Sigmoid colon (tissue), 7 donors: Measurements from ENCODE around the gene ODAD3. TPM values are rescaled to one million over a fixed set of nuclear protein-coding genes. Genes with fewer than 3 reads are reported as not detected.

Experiments
- DNase-seq: peaks from one replicate; pipeline ENCODE4 v3.0.0-alpha.2; 2019
- H3K27ac ChIP-seq, 4 donors: fragments of 200-600 bp; sonication (generic); one replicate each; pipeline ENCODE4 v1.5.1; 2016 to 2019; ENCODE audit warnings: mild to moderate bottlenecking in 1 of 4
- H3K27me3 ChIP-seq, 3 donors: fragments of 200-600 bp; sonication (generic); one replicate each; pipeline ENCODE4 v1.5.1; 2019; ENCODE audit warnings: mild to moderate bottlenecking in 1 of 3
- H3K36me3 ChIP-seq, 4 donors: fragments of 200-600 bp; sonication (generic); one replicate each; pipeline ENCODE4 v1.5.1; 2016 to 2019
- H3K4me1 ChIP-seq, 4 donors: fragments of 200-600 bp; sonication (generic); one replicate each; pipeline ENCODE4 v1.5.1; 2017 to 2019
- H3K4me3 ChIP-seq, 4 donors: fragments of 200-600 bp; sonication (generic); one replicate each; pipeline ENCODE4 v1.5.1; 2017 to 2019; ENCODE audit warnings: mild to moderate bottlenecking in 2 of 4, moderate library complexity in 1 of 4
- H3K9me3 ChIP-seq, 4 donors: fragments of 200-600 bp in 3 of 4; sonication (generic) in 3 of 4; one replicate each; pipeline versions ENCODE4 v1.5.1 to v1.6.1; 2013 to 2019
- CTCF ChIP-seq, 4 experiments: fragments of 450-650 bp in 3 of 4; fragments of 200-600 bp in 1 of 4; IDR thresholded peaks; one replicate each; pipeline ENCODE4 v1.5.1; 2016 to 2019; ENCODE audit warnings: antibody characterized with exemption in 4 of 4, mild to moderate bottlenecking in 3 of 4, moderate library complexity in 2 of 4
- EP300 ChIP-seq, 4 donors: sonication (generic); formaldehyde crosslinking; IDR thresholded peaks; one replicate each; pipeline ENCODE4 v1.6.1; 2017; ENCODE audit warnings: antibody characterized with exemption in 4 of 4
- POLR2A ChIP-seq, 2 donors: fragments of 450-650 bp; IDR thresholded peaks; one replicate each; pipeline ENCODE4 v1.6.1; 2016; ENCODE audit warnings: antibody characterized with exemption in 2 of 2, mild to moderate bottlenecking in 2 of 2, moderate library complexity in 2 of 2
- POLR2AphosphoS5 ChIP-seq, 4 donors: sonication (generic); formaldehyde crosslinking; IDR thresholded peaks; one replicate each; pipeline ENCODE4 v1.6.1; 2017; ENCODE audit warnings: antibody characterized with exemption in 4 of 4
- WGBS, 2 donors: extraction: QIAGEN DNeasy Blood & Tissue Kit; methylation state at CpG; one replicate each; pipeline ENCODE4 v1.1.7; 2013; 5-methylcytosine and 5-hydroxymethylcytosine counted together
- intact Hi-C: fragments of 100-400 bp; cut with DNase I; formaldehyde crosslinking; loops from one replicate; pipeline ENCODE4 v1.15.1; 2023
- polyA plus RNA-seq, 3 donors: library from polyadenylated mRNA; stranded (reverse); fragments of 200-250 nt; gene quantifications; one replicate each; pipeline ENCODE4 v1.2.3, GENCODE V29; 2013
- total RNA-seq, 4 donors: library from RNA; depleted of rRNA; stranded (reverse); fragments of >200 nt; gene quantifications; one replicate each; pipeline ENCODE4 v1.1.0, GENCODE V29; 2016
- donor health status: healthy with polysubstance abuse.
- donor health status: Bipolar disorder and iron deficiency.
- donor health status: healthy.

Gene ODAD3
- total RNA-seq (not detected), polyA plus RNA-seq (1 to 10 TPM in 1 of 3 donors, under 1 TPM in 1, not detected in 1; 0.29 to 1.4 TPM)

- H3K27ac ChIP-seq: peak within 1 kb of the TSS; percentile 73 to 85 (median 78)
- peaks cover 0 to 22% (median 19%) of the 10 kb centered on the region in 4 donors for H3K4me1 ChIP-seq
- intact Hi-C loops: loop anchor here (1.0 to 10.0 kb wide), 3 partner anchors 54 to 310 kb away; partner anchors contain the start of gene ZNF653
- peaks cover 5 to 37% (median 23%) of the 10 kb centered on the region in 4 donors for H3K36me3 ChIP-seq
- H3K4me3 ChIP-seq: peak within 1 kb of the TSS; percentile 54 to 82 (median 71)
- peak; percentile 100 for DNase-seq
- 0% methylated on average over 53 of the region's 53 CpGs for WGBS, 2 donors
- no peaks in the 10 kb centered on the region for H3K27me3 ChIP-seq
- H3K9me3 ChIP-seq: no peaks in the 10 kb centered on the region
- TF ChIP-seq CTCF (IDR thresholded peaks at IDR 0.05): peak; percentile 89 to 99 (median 96)
- TF ChIP-seq POLR2AphosphoS5 (IDR thresholded peaks at IDR 0.05): peak; percentile 93 to 97 (median 97)
- peak in 1 of 4 donors; percentile 72 for TF ChIP-seq EP300 (IDR thresholded peaks at IDR 0.05)
- peak; percentile 17 to 37 for TF ChIP-seq POLR2A (IDR thresholded peaks at IDR 0.05)
These were observed at the start of gene ODAD3, which contains the start of gene PRKCSH for GRCh38 chr19:11435057-11435832. Gene ODAD3 (minus strand): TSS chr19:11435121. CDS start chr19:11435016, 105 bp downstream. Gene PRKCSH (plus strand): TSS chr19:11435635. CDS start chr19:11436118, 483 bp downstream.

- peaks cover 0 to 39% (median 37%) of the 10 kb centered on the region in 4 donors for H3K4me1 ChIP-seq
- WGBS, 2 donors: 82 to 85% methylated on average over 57 of the region's 57 CpGs
- H3K27ac ChIP-seq: no peak overlapping the region
- no peaks in the 10 kb centered on the region for H3K9me3 ChIP-seq
- intact Hi-C loops: no loop called here
- no peak for DNase-seq
- TF ChIP-seq EP300 (IDR thresholded peaks at IDR 0.05) (no peak), POLR2AphosphoS5 (IDR thresholded peaks at IDR 0.05) (no peak), CTCF (IDR thresholded peaks at IDR 0.05) (no peak), POLR2A (IDR thresholded peaks at IDR 0.05) (no peak)
- no peak overlapping the region for H3K4me3 ChIP-seq
- H3K36me3 ChIP-seq: peaks cover 0 to 27% (median 10%) of the 10 kb centered on the region in 4 donors
- H3K27me3 ChIP-seq: peaks cover 43 to 80% (median 58%) of the 10 kb centered on the region in 3 donors
These were observed 48.6 kb upstream of the ODAD3 start for GRCh38 chr19:11483366-11484111.

- Histone ChIP-seq H3K4me1 (peaks cover 0 to 39% (median 37%) of the 10 kb centered on the region in 4 donors), H3K27ac (peak overlapping the region in 1 of 4 donors; percentile 31), H3K27me3 (peaks cover 43 to 80% (median 58%) of the 10 kb centered on the region in 3 donors), H3K9me3 (no peaks in the 10 kb centered on the region), H3K36me3 (peaks cover 0 to 23% (median 10%) of the 10 kb centered on the region in 4 donors), H3K4me3 (peak overlapping the region in 3 of 4 donors; percentile 16 to 40 (median 27))
- peak; percentile 88 for DNase-seq
- 2 to 6% methylated on average over 58 of the region's 58 CpGs for WGBS, 2 donors
- intact Hi-C loops: loop anchor here (1.0 kb wide), 1 partner anchor 188 kb away; no protein-coding TSS in a partner anchor
- peak; percentile 69 to 88 (median 86) for TF ChIP-seq CTCF (IDR thresholded peaks at IDR 0.05)
- peak in 2 of 4 donors; percentile 6 to 30 for TF ChIP-seq POLR2AphosphoS5 (IDR thresholded peaks at IDR 0.05)
- TF ChIP-seq EP300 (IDR thresholded peaks at IDR 0.05): no peak
These were observed 47.6 kb upstream of the ODAD3 start for GRCh38 chr19:11482384-11483050.
